IPS-15b (cell line): Measurements from ENCODE around the gene NOL3.

Experiments
- H3K27me3 ChIP-seq: one replicate; pipeline ENCODE4 v1.6.1; 2013; ENCODE audit warnings: low read length; ENCODE audit not compliant: control insufficient read depth, insufficient read depth
- H3K36me3 ChIP-seq: one replicate; pipeline ENCODE4 v1.6.1; 2013; ENCODE audit warnings: low read length; ENCODE audit not compliant: control insufficient read depth, insufficient read depth
- H3K4me1 ChIP-seq: one replicate; pipeline ENCODE4 v1.6.1; 2013; ENCODE audit warnings: mild to moderate bottlenecking, low read length; ENCODE audit not compliant: control insufficient read depth, insufficient read depth
- H3K4me3 ChIP-seq: one replicate; pipeline ENCODE4 v1.5.1; 2013; ENCODE audit warnings: low read depth, low read length
- H3K9ac ChIP-seq: one replicate; pipeline ENCODE4 v1.6.1; 2013; ENCODE audit warnings: low read depth, mild to moderate bottlenecking, low read length
- H3K9me3 ChIP-seq: one replicate; pipeline ENCODE4 v1.6.1; 2013; ENCODE audit warnings: mild to moderate bottlenecking, low read length; ENCODE audit not compliant: control insufficient read depth, insufficient read depth

NOL3 gene

DNA sequence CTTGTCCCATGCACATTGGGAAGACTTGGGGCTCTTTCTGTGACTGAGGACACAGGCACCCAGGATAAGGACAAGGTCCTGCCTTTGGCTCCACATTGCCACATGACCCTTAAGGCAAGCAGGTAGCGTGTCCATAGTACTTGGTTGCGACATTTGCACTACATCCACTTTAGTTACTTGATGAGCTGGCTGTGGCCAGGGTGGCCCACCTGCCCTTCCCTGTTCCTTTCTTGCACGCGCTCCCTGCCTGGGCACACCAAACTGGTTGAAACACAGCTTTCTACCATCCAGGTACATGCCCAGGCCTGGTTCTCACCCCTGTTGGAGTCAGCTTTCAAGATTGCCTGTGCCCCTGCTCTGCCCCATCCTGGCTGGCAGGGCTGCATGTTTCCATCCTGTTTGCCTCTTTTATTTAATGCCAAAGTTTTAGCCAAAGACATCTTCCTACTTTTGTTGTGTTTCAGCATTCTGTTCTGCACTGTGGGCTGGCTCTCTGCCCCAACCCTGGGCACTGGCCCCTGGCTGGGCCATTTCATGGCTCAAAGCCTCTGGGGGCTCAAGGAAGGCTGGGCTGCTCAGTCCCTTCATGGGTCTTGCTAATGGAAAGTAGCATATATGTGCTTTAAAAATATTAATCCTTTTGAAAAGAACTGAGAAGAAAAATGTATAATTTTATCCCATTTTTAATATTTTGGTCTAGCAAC, 22.7 kb upstream of the NOL3 start:
- no peaks in the 10 kb centered on the region for H3K4me1 ChIP-seq
- no peak overlapping the region for H3K9ac ChIP-seq
- H3K27me3 ChIP-seq, result peaks cover 15% of the 10 kb centered on the region
- H3K9me3 ChIP-seq, result no peaks in the 10 kb centered on the region
- H3K36me3 ChIP-seq, result peaks cover 53% of the 10 kb centered on the region
- no peak overlapping the region for H3K4me3 ChIP-seq

DNA sequence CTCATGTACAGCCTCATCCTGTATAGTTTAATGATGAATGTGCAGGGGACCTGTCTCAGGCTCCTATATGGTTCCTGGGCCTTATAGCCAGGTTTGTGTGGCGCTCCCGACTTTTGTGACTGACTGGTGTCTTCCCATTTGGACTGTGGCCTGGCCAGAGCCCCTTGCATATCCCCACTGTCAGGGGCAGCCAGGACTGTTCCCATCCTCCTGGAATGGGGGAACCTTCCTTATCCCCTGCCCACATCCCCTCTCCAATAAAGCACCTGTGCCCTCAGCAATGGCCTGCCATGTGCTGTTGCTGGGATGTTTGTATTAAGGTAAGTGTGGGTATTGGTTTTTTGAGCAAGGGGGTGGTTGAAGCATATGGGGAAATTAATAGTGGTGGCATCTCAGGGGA, 22.1 kb upstream of the NOL3 start:
- H3K4me1 ChIP-seq, result no peaks in the 10 kb centered on the region
- H3K9ac ChIP-seq, result no peak overlapping the region
- peaks cover 22% of the 10 kb centered on the region for H3K27me3 ChIP-seq
- no peaks in the 10 kb centered on the region for H3K9me3 ChIP-seq
- H3K36me3 ChIP-seq, result peaks cover 46% of the 10 kb centered on the region
- no peak overlapping the region for H3K4me3 ChIP-seq

GRCh38 chr16:67148656-67149275, 21.6 kb upstream of the NOL3 start:
- H3K9ac ChIP-seq, result no peak overlapping the region
- peak overlapping the region; percentile 75 for H3K4me3 ChIP-seq
- no peaks in the 10 kb centered on the region for H3K4me1 ChIP-seq
- H3K9me3 ChIP-seq, result no peaks in the 10 kb centered on the region
- peaks cover 27% of the 10 kb centered on the region for H3K27me3 ChIP-seq
- H3K36me3 ChIP-seq, result peaks cover 42% of the 10 kb centered on the region

DNA sequence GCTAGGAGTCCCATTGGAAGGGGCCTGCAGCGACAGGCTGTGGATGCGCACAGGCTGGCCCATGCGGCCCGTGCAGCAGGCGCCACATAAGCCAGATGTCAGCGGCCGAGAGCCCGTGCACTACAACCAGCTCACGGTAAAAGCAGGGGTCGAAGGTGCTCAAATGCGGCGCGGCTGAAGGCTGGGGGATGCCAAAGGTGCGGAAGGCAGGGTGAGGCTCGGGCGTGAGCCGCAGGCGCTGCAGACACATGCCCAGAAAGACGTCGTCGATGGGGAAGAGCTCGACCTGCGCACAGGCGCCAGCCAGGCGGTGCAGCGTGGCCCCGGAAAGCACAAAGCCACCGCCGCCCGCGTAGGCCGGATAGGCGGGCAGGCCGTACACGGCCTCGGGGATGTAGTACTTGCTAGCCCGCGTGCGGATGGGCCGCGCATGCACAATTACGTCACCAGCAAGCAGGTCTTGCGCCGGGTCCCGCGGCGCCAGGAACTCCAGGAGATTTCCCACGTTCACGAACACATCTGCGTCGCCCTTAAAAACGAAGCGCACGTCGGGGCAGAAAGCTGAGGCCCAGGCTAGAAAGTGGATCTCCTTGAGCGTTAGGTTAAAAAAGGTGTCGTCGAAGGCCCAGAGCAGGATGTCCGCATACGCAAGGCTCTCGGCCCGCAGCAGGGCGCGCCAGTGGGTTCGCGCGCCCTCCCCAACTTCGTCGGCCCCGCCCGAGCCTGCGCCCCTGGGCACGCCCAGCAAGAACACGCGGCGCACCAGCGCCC, 20.9 kb upstream of the NOL3 start:
- Histone ChIP-seq H3K4me3 (peak overlapping the region; percentile 75), H3K4me1 (no peaks in the 10 kb centered on the region), H3K9ac (no peak overlapping the region), H3K27me3 (peaks cover 34% of the 10 kb centered on the region), H3K9me3 (no peaks in the 10 kb centered on the region), H3K36me3 (peaks cover 36% of the 10 kb centered on the region)

DNA sequence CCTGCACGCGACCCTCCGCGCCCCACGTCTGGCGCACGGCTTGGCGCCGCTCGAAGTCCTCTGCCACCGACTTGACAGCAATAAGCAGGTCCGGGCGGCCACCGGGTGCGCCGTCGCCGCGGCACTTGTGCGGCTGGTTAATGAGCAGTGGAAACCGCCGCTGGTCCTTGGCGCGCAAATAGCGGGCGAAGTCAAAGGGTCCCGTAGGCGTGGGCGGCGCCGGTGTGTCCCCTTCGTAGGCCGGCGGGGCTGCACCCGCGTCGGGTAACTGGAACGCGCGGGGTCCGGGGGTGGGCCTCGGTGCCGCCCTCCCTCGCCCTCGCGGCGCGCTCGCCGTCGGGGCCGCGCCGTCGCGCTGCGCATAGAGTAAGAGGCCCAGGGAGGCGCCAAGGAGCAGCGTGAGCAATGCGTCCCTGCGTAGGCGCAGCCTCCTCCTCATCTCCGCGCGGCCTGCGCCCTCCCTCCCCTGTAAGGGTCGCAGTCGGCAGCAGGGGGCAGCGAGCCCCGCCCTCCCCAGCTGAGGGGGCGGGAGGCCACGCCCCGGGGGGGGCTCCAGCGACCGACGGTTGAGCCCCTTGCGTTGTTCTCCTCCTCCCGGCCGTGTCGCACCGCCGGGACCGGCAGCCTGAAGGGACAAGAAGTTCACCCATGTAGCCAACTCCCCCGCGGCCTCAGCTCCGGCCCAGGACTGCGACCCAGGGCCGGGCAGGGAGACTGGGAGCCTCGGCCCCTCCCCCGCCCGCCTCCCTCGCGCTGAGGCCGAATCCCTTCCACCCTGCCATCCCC, 20.1 kb upstream of the NOL3 start:
- Histone ChIP-seq H3K27me3 (peaks cover 40% of the 10 kb centered on the region), H3K4me3 (peak overlapping the region; percentile 75), H3K36me3 (peaks cover 33% of the 10 kb centered on the region)

DNA sequence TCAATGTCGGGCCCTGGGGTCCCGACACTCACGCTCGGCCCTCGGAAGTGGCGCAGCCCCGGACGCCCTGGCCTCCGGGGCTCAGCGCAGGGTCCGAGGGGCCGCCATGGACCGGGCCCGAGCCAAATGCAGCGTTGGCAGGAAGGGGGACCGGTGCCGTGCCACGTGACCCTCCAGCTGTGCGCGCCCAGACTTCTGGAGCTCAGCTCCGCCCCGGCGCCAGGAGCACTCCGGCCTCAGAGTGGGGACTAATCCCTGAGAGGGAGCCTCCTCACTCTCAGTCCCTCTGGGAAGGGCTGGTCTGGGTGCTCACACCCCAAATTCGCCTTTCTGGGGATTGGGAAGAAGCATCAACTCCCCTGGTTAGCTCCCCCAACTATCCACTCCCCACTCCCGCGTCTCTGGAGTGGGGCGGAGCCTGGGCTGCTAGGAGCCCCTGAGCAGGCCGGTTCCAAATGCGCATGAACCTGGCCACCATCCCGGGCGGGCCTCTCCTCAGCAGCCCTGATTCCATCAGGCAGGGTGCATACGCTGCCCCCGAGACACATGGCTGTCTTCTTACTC, 19.4 kb upstream of the NOL3 start, which contains the start of gene B3GNT9:
B3GNT9 (minus strand) TSS at position 166 of the 564 bp plus-strand sequence. CDS start 513 bp downstream, outside the sequence.
- peak within 1 kb of the TSS; percentile 75 for H3K4me3 ChIP-seq
- H3K9ac ChIP-seq, result peak within 1 kb of the TSS; percentile 24
- H3K36me3 ChIP-seq, result peaks cover 26% of the 10 kb centered on the region
- peaks cover 47% of the 10 kb centered on the region for H3K27me3 ChIP-seq
- no peaks in the 10 kb centered on the region for H3K9me3 ChIP-seq
- H3K4me1 ChIP-seq, result no peaks in the 10 kb centered on the region

More for the DNA sequence above, 20.1 kb upstream of the NOL3 start:
- H3K4me1 ChIP-seq, result no peaks in the 10 kb centered on the region
- no peaks in the 10 kb centered on the region for H3K9me3 ChIP-seq
- H3K9ac ChIP-seq, result no peak overlapping the region

DNA sequence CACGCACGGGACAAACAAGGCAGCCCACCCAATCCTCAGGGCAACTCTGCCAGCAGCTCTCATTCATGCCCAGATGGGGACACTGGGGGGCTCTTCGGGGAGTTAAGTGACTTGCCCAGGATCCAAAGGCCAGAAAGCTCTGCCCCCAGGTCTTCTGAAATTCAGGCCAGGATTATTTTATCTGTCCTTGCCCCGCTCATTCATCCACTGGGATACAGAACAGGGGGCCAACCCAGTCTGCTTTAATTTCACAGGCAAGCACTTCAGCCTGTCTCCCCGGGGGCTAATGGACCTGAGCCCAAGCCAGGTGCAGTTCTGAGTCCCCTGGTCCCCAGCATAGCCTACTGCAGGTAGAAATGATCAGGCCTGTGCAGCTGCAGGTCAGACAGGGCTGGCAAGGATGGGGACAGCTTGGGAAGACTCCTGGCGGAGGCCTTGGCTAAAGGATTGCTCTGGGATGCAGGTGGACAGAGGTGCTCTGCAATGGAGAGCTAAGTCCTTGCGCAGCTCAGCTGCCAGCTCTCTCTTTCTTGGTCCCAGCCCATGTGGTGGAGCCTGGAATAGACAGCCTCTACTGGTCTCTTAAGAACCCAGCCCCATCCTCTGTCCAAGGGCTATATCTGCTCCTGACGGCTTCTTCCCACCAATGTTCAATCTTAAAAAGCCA, 18.8 kb upstream of the NOL3 start:
- no peaks in the 10 kb centered on the region for H3K9me3 ChIP-seq
- peaks cover 53% of the 10 kb centered on the region for H3K27me3 ChIP-seq
- H3K36me3 ChIP-seq, result peaks cover 19% of the 10 kb centered on the region
- no peaks in the 10 kb centered on the region for H3K4me1 ChIP-seq
- H3K9ac ChIP-seq, result no peak overlapping the region
- peak overlapping the region; percentile 75 for H3K4me3 ChIP-seq

GRCh38 chr16:67154578-67155294, 15.6 kb upstream of the NOL3 start:
- no peak overlapping the region for H3K9ac ChIP-seq
- H3K27me3 ChIP-seq, result peaks cover 83% of the 10 kb centered on the region
- no peaks in the 10 kb centered on the region for H3K4me1 ChIP-seq
- peak overlapping the region; percentile 43 for H3K4me3 ChIP-seq
- no peaks in the 10 kb centered on the region for H3K36me3 ChIP-seq
- no peaks in the 10 kb centered on the region for H3K9me3 ChIP-seq

GRCh38 chr16:67155295-67156142, 14.8 kb upstream of the NOL3 start:
- Histone ChIP-seq H3K9ac (no peak overlapping the region), H3K4me3 (peak overlapping the region; percentile 41), H3K9me3 (no peaks in the 10 kb centered on the region), H3K36me3 (no peaks in the 10 kb centered on the region), H3K4me1 (no peaks in the 10 kb centered on the region), H3K27me3 (peaks cover 91% of the 10 kb centered on the region)
